NCI-H2081 treated with DMSO at 0.1 percent for 48 hours (cell line): ENCODE data around the gene ZIC2.

Experiments
- DNase-seq: peaks from one replicate; lab custom pipeline; 2025; lab: John Stamatoyannopoulos, UW

The ZIC2 gene

GRCh38 chr13:99986741-99987140, 5.2 kb downstream of the ZIC2 start:
- DNase-seq: no peak

DNA sequence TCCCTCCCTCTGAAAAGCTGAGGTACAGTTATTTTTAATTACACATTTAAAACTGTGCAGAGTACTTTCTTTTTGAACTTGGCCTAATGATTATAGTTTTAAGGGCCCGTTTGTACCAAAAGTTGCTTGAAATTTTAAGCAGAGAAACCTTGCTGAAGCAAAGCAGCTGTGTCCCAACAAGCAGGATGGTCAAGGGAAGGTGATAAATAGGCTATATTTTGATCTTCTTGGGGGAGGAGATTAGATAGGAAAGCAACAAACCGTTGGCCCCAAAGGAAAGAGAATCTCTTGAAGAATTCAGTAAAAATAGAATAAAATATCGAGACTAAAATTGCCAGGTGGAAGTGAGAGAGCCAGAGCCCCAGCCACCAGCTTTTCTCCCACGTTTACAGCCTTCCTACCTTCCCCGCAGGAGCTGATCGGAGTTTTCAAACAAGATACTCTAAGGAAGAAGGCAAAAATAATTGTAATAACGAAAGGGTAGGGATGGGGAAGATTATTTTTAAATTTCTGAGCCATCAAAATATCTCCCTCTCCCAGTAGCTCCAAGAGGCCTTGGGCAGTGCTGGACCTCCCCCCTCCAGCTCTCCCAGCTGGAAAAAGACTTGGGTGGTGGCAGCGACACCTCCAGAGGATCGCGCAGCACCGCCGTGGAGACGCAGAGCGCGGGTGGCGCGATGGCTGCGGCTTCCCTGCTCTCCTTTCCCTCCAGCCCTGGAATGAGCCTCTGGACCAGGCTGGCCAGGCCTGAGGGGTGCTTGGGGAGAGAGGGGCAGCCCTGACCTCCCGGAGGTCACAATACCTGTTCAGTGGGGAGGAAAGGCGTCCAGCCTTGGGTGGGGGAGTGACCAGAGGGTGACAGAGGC, 5.8 kb downstream of the ZIC2 start:
- no peak for DNase-seq

DNA sequence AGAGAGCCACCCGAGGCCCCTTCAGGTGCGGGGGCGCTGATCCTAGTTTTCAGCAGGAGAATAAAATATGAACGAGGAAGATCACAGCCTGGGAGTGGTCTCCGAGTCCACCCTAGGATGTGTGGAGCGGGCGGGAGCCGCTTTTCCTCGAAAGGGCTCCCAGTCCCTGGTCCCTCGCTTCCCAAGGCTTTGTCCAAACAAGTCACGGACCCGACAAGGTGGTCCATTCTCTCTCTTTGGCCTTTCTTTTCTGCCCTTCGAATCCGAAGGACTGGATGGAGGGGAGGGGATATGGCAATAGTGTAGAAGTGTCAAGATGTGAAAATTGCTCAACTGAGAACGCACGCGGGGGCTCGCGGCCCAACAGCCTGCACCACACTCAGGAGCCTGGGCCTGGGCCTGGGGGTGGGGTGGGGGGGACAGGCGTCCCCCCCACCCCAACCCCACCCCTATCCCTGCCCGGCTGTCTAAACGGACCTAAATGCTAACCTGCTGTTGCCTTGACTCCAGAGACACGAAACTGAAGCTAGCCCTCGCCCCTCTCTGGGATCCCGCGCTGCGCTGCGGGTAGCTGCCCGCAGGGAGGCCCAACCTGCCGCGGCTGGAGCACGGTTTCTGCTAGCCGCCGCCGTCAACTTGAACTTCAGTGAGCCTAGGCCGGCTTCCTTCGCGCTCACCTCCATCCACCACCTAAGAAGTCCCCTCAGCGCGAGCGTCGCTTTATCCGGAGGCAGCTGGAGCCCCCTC, 7.1 kb downstream of the ZIC2 start:
- no peak for DNase-seq

GRCh38 chr13:99989276-99990125, 7.9 kb downstream of the ZIC2 start:
- no peak for DNase-seq

GRCh38 chr13:99990126-99990977, 8.8 kb downstream of the ZIC2 start:
- DNase-seq: no peak

- no peak for DNase-seq
Measured at GRCh38 chr13:99991013-99991827, 9.6 kb downstream of the ZIC2 start.

- DNase-seq: no peak
Measured at GRCh38 chr13:99991828-99992775, 10.5 kb downstream of the ZIC2 start.

DNA sequence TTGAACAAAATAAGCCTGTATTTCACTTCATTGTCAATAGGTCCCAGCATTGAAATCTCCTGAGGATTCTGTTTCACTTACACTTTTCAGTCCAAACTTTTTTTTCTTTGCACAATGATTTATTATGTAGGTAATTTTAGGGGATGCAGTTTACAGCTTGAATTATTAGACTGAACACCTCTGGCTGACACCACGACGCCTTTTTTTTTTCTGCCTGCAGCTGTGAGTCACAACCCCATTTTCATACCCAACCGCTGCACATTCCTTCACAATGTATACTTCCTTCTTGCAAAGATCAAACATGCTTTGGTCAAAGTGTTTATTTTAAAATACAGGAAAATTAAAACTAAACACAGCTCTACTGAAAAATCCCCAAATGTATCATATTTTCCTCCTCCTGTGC, 11.4 kb downstream of the ZIC2 start:
- no peak for DNase-seq

DNA sequence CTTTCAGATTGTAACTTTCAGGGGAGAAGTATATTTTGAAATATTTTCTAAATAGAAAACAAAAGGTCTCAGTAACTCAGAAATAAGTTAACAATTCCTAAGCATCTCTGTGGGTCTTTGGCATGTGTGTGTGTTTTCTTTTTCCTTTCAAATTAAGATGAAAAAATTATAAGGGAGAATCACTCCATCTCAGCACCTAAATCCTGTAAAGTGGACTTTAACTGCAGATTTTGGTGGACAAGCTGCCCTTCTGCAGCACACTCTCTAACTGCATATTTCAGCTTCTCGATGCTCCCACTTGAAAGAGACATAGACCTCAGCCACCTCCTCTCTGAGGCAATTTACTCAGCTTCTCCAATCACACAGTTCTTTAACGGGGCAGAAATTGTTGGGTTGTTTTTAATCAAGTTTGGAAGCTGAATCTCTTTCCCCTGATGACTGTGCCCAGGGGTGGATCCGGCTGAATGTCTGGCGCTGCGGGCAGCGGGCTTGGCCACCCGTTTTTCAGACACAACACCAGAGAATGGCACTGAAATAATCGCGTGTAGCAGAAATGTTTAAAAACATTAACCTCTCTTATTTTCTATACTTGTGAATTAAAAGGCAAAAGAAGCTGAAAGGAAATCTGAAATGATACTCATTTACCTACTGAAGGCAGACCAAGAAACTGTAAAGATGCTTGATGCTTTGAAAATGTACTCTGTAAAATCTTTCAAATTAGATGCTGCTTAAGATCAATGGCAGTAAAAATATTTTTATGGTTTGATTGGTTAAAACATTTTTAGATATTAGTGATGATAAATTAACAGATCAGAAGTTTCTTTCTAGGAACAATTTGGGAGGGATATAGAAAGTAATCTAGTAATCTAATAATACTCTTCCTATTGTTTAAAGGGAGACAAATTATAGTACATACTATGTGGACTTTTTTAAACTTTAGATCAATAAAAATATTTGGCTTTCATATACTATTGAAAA, 12.4 kb downstream of the ZIC2 start:
- no peak for DNase-seq

DNA sequence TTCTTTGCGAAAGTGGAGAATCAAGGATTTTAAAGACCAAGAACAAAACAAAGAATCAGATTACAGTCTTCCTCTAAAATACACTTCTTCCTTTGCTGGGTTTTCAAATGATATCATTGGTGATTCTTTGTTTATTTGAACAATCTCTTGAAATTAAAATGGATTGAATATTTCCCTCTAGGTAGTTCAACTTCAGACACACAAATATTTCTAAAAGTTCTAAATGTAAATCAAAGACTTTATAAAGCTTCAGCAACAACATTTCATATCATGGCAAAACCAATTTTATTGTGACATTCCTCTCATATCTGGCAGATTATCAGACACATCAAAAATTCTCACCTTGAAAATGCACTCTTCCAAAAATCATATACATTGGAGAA, 13.0 kb downstream of the ZIC2 start:
- DNase-seq: no peak

- DNase-seq: no peak
Measured at GRCh38 chr13:99995104-99995588, 13.6 kb downstream of the ZIC2 start.

- DNase-seq: no peak
Measured at GRCh38 chr13:99995589-99996380, 14.2 kb downstream of the ZIC2 start.

- DNase-seq: peak; percentile 99
Measured at GRCh38 chr13:99996381-99996973, 14.9 kb downstream of the ZIC2 start.

DNA sequence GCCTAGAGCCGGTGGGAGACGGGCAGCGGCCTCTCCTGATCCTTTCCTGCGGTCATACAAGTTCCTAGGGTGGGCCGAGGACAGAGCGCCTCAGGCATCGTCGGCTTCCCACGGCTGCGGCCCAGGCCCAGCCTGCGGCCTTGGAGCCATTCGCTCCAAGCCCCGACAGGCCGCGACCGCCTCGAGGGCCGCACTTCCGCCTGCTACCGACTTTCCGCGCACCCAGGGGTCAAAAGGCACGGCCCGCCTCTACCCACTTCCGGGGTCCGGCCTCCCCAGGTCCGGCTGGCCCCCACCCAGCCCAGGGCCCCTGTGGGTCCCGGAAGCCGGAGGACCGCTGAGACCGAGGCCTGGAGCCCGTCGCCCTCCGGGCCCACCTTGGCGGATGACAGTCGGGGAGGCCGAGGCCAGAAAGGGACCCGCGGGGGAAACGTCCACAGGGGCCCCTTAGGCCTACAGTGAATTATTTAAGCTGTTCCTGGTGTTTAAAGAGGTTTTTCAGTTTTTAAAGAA, 16.2 kb downstream of the ZIC2 start:
- DNase-seq: no peak

- no peak for DNase-seq
Measured at GRCh38 chr13:99998261-99998660, 16.7 kb downstream of the ZIC2 start.

DNA sequence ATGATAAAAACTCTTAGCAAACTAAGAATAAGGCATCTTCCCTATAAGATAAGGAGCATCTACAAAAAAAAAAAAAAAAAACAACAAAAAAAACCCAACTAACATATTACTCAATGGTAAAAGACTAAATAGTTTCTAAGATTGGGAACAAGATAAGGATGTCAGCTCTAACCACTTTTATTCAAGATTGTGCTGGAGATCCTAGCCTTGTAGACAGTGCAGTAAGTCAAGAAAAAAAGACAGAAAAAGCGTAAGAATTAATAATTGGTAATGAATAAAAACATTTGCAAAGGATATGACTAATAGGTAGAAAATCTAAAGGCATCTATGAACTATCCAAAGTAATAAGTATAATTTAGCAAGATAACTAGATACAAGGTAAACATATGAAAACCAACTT, 33.0 kb downstream of the ZIC2 start:
- DNase-seq: no peak
